Right lobe of liver (tissue), 6 donors: ENCODE data around the gene SIGLEC15. TPM values are rescaled to one million over a fixed set of nuclear protein-coding genes. Genes with fewer than 3 reads are reported as not detected.

Source experiments
- ATAC-seq, 4 donors: fragments of 200-7000 bp; cut with Tn5 transposase; one replicate each; pipeline ENCODE4 v1.9.1; 2020; ENCODE audit warnings: mild to moderate bottlenecking in 4 of 4, moderate library complexity in 4 of 4
- DNase-seq, 3 donors: peaks; one replicate each; pipeline ENCODE4 v3.0.0-alpha.2; 2020
- H3K27ac ChIP-seq, 3 donors: fragments of 200-600 bp; one replicate each; pipeline ENCODE4 v1.8.0; 2022
- H3K27me3 ChIP-seq, 2 donors: fragments of 200-600 bp; one replicate each; pipeline ENCODE4 v1.8.0; 2022
- H3K36me3 ChIP-seq, 4 donors: fragments of 200-600 bp; sonication (generic) in 1 of 4; one replicate each; pipeline versions ENCODE4 v1.5.1 to v1.8.0; 2017 to 2022; ENCODE audit warnings: control low read depth in 1 of 4
- H3K4me1 ChIP-seq, 4 donors: fragments of 200-600 bp; sonication (generic) in 1 of 4; one replicate each; pipeline versions ENCODE4 v1.5.1 to v1.8.0; 2017 to 2022; ENCODE audit warnings: control low read depth in 1 of 4
- H3K4me3 ChIP-seq, 3 donors: fragments of 200-600 bp; one replicate each; pipeline ENCODE4 v1.8.0; 2022
- H3K9me3 ChIP-seq, 4 donors: fragments of 200-600 bp; sonication (generic) in 1 of 4; one replicate each; pipeline versions ENCODE4 v1.5.1 to v1.8.0; 2017 to 2022; ENCODE audit warnings: control low read depth in 1 of 4
- CTCF ChIP-seq, 4 donors: fragments of 200-600 bp in 3 of 4; fragments of 450-650 bp in 1 of 4; IDR thresholded peaks; one replicate each; pipeline versions ENCODE4 v1.5.1 to v1.8.0; 2016 to 2022; ENCODE audit warnings: antibody characterized with exemption in 4 of 4, mild to moderate bottlenecking in 2 of 4
- POLR2A ChIP-seq: fragments of 450-650 bp; IDR thresholded peaks from one replicate; pipeline ENCODE4 v1.6.1; 2017; ENCODE audit warnings: antibody characterized with exemption, mild to moderate bottlenecking
- WGBS: methylation state at CpG from one replicate; pipeline ENCODE4 v1.1.6; 2018; ENCODE audit warnings: low coverage, low lambda C conversion rate; ENCODE audit not compliant: insufficient coverage; ENCODE audit errors: missing lambda C conversion rate; 5-methylcytosine and 5-hydroxymethylcytosine counted together
- intact Hi-C, 2 donors: fragments of 100-400 bp; cut with DNase I; formaldehyde crosslinking; loops; one replicate each; pipeline versions ENCODE4 v1.11.2 to v1.14.1; 2022
- total RNA-seq, 6 experiments: library from RNA; depleted of rRNA in 2 of 6; stranded (reverse); fragments of >200 nt in 2 of 6; fragmentation: NEBNext Ultra II Directional in 3 of 6; extraction: Animal tissue kit (Norgen Biotek cat#: 25700) in 3 of 6; gene quantifications; one replicate each; pipeline versions ENCODE4 v1.1.0 to v1.2.4, GENCODE V29; 2016 to 2023
- donor health status: DM: no; HTN: yes; CAD: no.
- donor health status: DM: no; HTN: no; CAD: no.
- donor health status: DM: no; HTN: no; CAD: no.
- donor health status: DM: no; HTN: yes; CAD: no.
- donor health status: DM: no; HTN: yes; CAD: no.

The SIGLEC15 gene
- total RNA-seq, 6 experiments from 2014 or later = 0.12 to 0.35 (median 0.19) TPM; not detected in 2

GRCh38 chr18:45830917-45831316 lies 5.4 kb downstream of the SIGLEC15 start:
- ATAC-seq (no peak), DNase-seq (no peak)
- WGBS = 69% methylated on average over 2 of the region's 7 CpGs
- H3K4me1 ChIP-seq = peaks cover 0 to 10% (median 0%) of the 10 kb centered on the region in 4 donors
- H3K27me3 ChIP-seq = no peaks in the 10 kb centered on the region
- H3K9me3 ChIP-seq = no peaks in the 10 kb centered on the region
- no peak overlapping the region for H3K27ac ChIP-seq
- no peak overlapping the region for H3K4me3 ChIP-seq
- no peaks in the 10 kb centered on the region for H3K36me3 ChIP-seq
- intact Hi-C loops = loop anchor here in 1 of 2 donors (10.0 kb wide), 1 partner anchor 106 kb away; the partner anchor contains the start of gene SLC14A1
- no peak for TF ChIP-seq POLR2A
- no peak for TF ChIP-seq CTCF (IDR thresholded peaks at IDR 0.05)

- Histone ChIP-seq H3K4me1 (peaks cover 0 to 5% (median 0%) of the 10 kb centered on the region in 4 donors), H3K4me3 (no peak overlapping the region), H3K36me3 (no peaks in the 10 kb centered on the region), H3K27ac (no peak overlapping the region), H3K27me3 (no peaks in the 10 kb centered on the region), H3K9me3 (no peaks in the 10 kb centered on the region)
- intact Hi-C loops = loop anchor here in 1 of 2 donors (10.0 kb wide), 1 partner anchor 109 kb away; the partner anchor contains the start of gene SLC14A1
- ATAC-seq (no peak), DNase-seq (no peak)
- no peak for TF ChIP-seq POLR2A
- no peak for TF ChIP-seq CTCF (IDR thresholded peaks at IDR 0.05)
- no CpG with 5 or more reads among the region's 5 CpGs for WGBS
Measured at GRCh38 chr18:45833846-45834245, 8.4 kb downstream of the SIGLEC15 start.

- DNase-seq = no peak
- ATAC-seq = no peak
- H3K4me3 ChIP-seq = no peak overlapping the region
- intact Hi-C loops = loop anchor here in 1 of 2 donors (10.0 kb wide), 1 partner anchor 110 kb away; the partner anchor contains the start of gene SLC14A1
- 100% methylated on average over 1 of the region's 1 CpG for WGBS
- no peaks in the 10 kb centered on the region for H3K36me3 ChIP-seq
- H3K27ac ChIP-seq = no peak overlapping the region
- no peak for TF ChIP-seq CTCF (IDR thresholded peaks at IDR 0.05)
- TF ChIP-seq POLR2A = no peak
- no peaks in the 10 kb centered on the region for H3K9me3 ChIP-seq
- H3K4me1 ChIP-seq = peaks cover 0 to 9% (median 0%) of the 10 kb centered on the region in 4 donors
- H3K27me3 ChIP-seq = no peaks in the 10 kb centered on the region
Measured at GRCh38 chr18:45834306-45834705, 8.8 kb downstream of the SIGLEC15 start.

GRCh38 chr18:45835057-45835636 lies 9.7 kb downstream of the SIGLEC15 start:
- ATAC-seq (no peak), DNase-seq (no peak)
- TF ChIP-seq POLR2A = no peak
- TF ChIP-seq CTCF (IDR thresholded peaks at IDR 0.05) = no peak
- no peaks in the 10 kb centered on the region for H3K9me3 ChIP-seq
- no peak overlapping the region for H3K27ac ChIP-seq
- intact Hi-C loops = loop anchor here in 1 of 2 donors (10.0 kb wide), 1 partner anchor 110 kb away; the partner anchor contains the start of gene SLC14A1
- peaks cover 0 to 9% (median 0%) of the 10 kb centered on the region in 4 donors for H3K4me1 ChIP-seq
- 58% methylated on average over 3 of the region's 3 CpGs for WGBS
- H3K36me3 ChIP-seq = no peaks in the 10 kb centered on the region
- no peak overlapping the region for H3K4me3 ChIP-seq
- H3K27me3 ChIP-seq = no peaks in the 10 kb centered on the region
